Measurements from ENCODE around the gene KLHL29. TPM values are rescaled to one million over a fixed set of nuclear protein-coding genes. Genes with fewer than 3 reads are reported as not detected.

Gene KLHL29
- total RNA-seq, 4 donors from 2014 or later: 7.6 to 15.3 (median 8.4) TPM

GRCh38 chr2:23441414-23441813, 56.4 kb downstream of the KLHL29 start:
- no peak for TF ChIP-seq CTCF (IDR thresholded peaks at IDR 0.05; ENCODE audit: low read depth)

- no peak for TF ChIP-seq CTCF (IDR thresholded peaks at IDR 0.05; ENCODE audit: low read depth)
Measured at GRCh38 chr2:23445450-23445868, 60.5 kb downstream of the KLHL29 start.

- TF ChIP-seq CTCF (IDR thresholded peaks at IDR 0.05; ENCODE audit: low read depth): no peak
Measured at GRCh38 chr2:23446916-23447315, 61.9 kb downstream of the KLHL29 start.

GRCh38 chr2:23447405-23447804, 62.4 kb downstream of the KLHL29 start:
- no peak for TF ChIP-seq CTCF (IDR thresholded peaks at IDR 0.05; ENCODE audit: low read depth)

DNA sequence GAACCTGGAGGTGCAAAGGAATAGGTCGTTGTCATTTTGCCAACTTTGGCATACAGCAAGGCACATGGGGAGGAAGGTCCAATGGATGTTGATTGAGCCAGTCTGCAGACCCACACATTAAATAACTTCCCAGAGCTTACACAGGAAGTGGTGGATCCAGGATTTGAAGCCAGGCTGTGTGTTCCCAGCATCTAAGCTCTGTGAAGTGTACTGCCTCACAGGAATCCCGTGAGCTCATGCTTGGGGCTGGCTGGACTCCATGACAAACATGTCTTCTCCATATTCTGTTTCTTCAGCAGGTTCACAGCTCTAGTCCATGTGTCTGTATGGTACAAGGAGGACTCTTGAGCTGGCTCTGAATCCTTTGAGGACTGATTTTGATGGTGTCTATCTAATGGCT, 63.9 kb downstream of the KLHL29 start:
- TF ChIP-seq CTCF (IDR thresholded peaks at IDR 0.05; ENCODE audit: low read depth): no peak

DNA sequence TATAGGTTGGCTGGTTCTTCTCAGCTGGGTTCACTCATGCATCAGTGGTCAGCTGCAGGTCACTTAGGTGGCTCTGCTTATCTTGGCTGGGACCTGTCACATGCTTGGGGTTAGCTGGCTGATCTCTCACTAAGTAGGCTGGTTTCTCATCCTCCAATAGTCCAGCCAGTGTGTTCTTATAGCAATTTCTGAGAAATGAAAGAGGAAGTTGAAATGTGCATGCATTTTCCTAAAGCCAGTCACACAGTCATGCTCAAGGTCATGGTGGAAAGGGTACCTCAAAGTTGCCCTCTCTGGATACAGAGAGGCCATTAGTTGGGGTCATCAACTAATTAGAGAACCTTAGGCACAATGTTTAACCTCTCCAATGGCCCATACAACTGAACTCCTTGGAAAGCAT, 64.4 kb downstream of the KLHL29 start:
- no peak for TF ChIP-seq CTCF (IDR thresholded peaks at IDR 0.05; ENCODE audit: low read depth)

DNA sequence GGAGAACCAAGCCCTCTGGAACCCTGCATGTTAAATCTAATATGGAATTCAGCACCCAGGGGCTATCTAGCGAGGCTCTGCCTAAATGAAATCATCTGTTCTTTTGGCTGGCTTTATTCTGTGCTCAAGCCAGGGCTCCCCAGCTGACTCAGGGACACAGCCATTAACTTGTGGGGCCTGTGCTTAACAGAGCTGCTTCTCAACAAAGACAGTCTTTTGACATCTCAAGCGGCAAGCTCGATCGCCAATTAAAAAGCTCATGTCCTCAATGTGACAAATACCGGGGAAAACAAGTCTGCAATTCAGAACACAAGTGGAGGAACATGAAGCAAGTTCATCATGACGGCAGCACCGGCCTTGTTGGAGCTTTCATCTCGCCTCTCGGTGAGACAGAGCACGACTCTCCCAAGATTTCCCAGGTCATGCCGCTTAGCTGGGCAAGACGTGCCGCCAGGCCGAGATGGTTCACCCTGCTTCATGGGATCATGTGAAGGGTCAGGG, 64.9 kb downstream of the KLHL29 start:
- no peak for TF ChIP-seq CTCF (IDR thresholded peaks at IDR 0.05; ENCODE audit: low read depth)
